ENCODE results near the gene MBP.

Gene MBP

GRCh38 chr18:77087393-77088141 lies 45.0 kb downstream of the MBP start:
- Mint-ChIP-seq H3K4me1 (peaks cover 53% of the 10 kb centered on the region), H3K9me3 (no peaks in the 10 kb centered on the region), H3K27ac (no peak overlapping the region), H3K27me3 (ENCODE audit: low read depth, poor library complexity) (peaks cover 35% of the 10 kb centered on the region), H3K4me3 (peak overlapping the region; percentile 80), H3K36me3 (ENCODE audit: low read depth) (no peaks in the 10 kb centered on the region)
- DNase-seq = peak; percentile 70
- TF ChIP-seq, protein P1, sequence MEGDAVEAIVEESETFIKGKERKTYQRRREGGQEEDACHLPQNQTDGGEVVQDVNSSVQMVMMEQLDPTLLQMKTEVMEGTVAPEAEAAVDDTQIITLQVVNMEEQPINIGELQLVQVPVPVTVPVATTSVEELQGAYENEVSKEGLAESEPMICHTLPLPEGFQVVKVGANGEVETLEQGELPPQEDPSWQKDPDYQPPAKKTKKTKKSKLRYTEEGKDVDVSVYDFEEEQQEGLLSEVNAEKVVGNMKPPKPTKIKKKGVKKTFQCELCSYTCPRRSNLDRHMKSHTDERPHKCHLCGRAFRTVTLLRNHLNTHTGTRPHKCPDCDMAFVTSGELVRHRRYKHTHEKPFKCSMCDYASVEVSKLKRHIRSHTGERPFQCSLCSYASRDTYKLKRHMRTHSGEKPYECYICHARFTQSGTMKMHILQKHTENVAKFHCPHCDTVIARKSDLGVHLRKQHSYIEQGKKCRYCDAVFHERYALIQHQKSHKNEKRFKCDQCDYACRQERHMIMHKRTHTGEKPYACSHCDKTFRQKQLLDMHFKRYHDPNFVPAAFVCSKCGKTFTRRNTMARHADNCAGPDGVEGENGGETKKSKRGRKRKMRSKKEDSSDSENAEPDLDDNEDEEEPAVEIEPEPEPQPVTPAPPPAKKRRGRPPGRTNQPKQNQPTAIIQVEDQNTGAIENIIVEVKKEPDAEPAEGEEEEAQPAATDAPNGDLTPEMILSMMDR (IDR thresholded peaks at IDR 0.05) = no peak

DNA sequence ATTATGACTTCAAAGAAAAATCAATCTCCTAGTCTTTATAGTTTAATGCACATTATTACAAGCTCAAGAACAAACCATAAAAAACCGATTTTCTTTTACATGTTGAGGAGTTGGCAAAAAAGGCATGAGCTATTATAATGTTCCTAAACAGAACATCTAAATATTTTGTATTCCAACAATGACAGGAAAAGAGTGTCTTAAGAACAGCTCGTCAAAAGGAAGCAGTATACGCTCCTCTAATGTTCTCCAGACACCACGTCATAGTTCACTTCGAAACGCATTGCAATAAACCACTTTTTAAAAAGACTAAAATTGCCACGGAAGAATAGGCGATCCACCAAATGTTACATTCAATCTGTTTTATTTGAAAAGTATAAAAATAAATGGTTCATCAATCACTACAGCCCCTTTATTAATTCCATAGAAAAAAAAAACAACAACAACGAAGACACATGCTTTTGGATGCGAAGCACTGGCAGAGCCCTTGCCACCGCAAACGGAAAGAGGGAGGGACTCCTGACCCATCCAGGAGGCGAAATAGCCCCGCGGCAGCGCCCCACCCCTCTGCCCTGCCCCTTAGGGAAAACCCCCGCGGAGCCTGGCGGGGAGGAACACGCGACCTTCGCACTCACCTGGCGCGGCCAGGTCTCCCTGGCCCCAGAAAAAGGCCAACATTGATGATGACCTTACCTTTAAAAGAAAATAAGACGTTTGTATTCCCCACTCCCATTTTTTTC lies 45.8 kb downstream of the MBP start:
- Mint-ChIP-seq H3K9me3 (no peaks in the 10 kb centered on the region), H3K27ac (no peak overlapping the region), H3K27me3 (ENCODE audit: low read depth, poor library complexity) (peaks cover 34% of the 10 kb centered on the region), H3K36me3 (ENCODE audit: low read depth) (no peaks in the 10 kb centered on the region), H3K4me3 (peak overlapping the region; percentile 80), H3K4me1 (peaks cover 48% of the 10 kb centered on the region)
- TF ChIP-seq, protein P1 (IDR thresholded peaks at IDR 0.05) = no peak
- peak; percentile 38 for DNase-seq

GRCh38 chr18:77086034-77086433 lies 46.5 kb downstream of the MBP start:
- peaks cover 34% of the 10 kb centered on the region for H3K27me3 Mint-ChIP-seq (ENCODE audit: low read depth, poor library complexity)
- H3K4me1 Mint-ChIP-seq = peaks cover 48% of the 10 kb centered on the region
- no peak overlapping the region for H3K27ac Mint-ChIP-seq
- no peaks in the 10 kb centered on the region for H3K36me3 Mint-ChIP-seq (ENCODE audit: low read depth)
- H3K4me3 Mint-ChIP-seq = peak overlapping the region; percentile 24
- TF ChIP-seq, protein P1 (IDR thresholded peaks at IDR 0.05) = no peak
- no peaks in the 10 kb centered on the region for H3K9me3 Mint-ChIP-seq
- no peak for DNase-seq

GRCh38 chr18:77084688-77085035 lies 47.9 kb downstream of the MBP start:
- H3K9me3 Mint-ChIP-seq = no peaks in the 10 kb centered on the region
- no peak for DNase-seq
- H3K36me3 Mint-ChIP-seq (ENCODE audit: low read depth) = no peaks in the 10 kb centered on the region
- TF ChIP-seq, protein P1 (IDR thresholded peaks at IDR 0.05) = no peak
- H3K4me3 Mint-ChIP-seq = no peak overlapping the region
- H3K27ac Mint-ChIP-seq = no peak overlapping the region
- peaks cover 34% of the 10 kb centered on the region for H3K27me3 Mint-ChIP-seq (ENCODE audit: low read depth, poor library complexity)
- peaks cover 35% of the 10 kb centered on the region for H3K4me1 Mint-ChIP-seq

GRCh38 chr18:77082316-77082955 lies 50.1 kb downstream of the MBP start:
- H3K9me3 Mint-ChIP-seq = no peaks in the 10 kb centered on the region
- no peak overlapping the region for H3K27ac Mint-ChIP-seq

More at GRCh38 chr18:77082316-77082955, 50.1 kb downstream of the MBP start:
- TF ChIP-seq, protein P1 (IDR thresholded peaks at IDR 0.05) = no peak
- no peak for DNase-seq
- peaks cover 39% of the 10 kb centered on the region for H3K27me3 Mint-ChIP-seq (ENCODE audit: low read depth, poor library complexity)
- H3K4me1 Mint-ChIP-seq = peaks cover 30% of the 10 kb centered on the region
- H3K36me3 Mint-ChIP-seq (ENCODE audit: low read depth) = no peaks in the 10 kb centered on the region
- no peak overlapping the region for H3K4me3 Mint-ChIP-seq
